GM21515 (cell line): Measurements from ENCODE around the gene DCDC2.
"Not testable (repeated sequence)": the region's sequence is repeated elsewhere in the genome, so short reads cannot be mapped to it uniquely, and the experiment has no call there.

Source experiments
- ATAC-seq: cut with Tn5 transposase; IDR thresholded peaks from one replicate; pipeline ENCODE4 v1.9.1; 2021; ENCODE audit not compliant: unreplicated experiment

DCDC2 gene

DNA sequence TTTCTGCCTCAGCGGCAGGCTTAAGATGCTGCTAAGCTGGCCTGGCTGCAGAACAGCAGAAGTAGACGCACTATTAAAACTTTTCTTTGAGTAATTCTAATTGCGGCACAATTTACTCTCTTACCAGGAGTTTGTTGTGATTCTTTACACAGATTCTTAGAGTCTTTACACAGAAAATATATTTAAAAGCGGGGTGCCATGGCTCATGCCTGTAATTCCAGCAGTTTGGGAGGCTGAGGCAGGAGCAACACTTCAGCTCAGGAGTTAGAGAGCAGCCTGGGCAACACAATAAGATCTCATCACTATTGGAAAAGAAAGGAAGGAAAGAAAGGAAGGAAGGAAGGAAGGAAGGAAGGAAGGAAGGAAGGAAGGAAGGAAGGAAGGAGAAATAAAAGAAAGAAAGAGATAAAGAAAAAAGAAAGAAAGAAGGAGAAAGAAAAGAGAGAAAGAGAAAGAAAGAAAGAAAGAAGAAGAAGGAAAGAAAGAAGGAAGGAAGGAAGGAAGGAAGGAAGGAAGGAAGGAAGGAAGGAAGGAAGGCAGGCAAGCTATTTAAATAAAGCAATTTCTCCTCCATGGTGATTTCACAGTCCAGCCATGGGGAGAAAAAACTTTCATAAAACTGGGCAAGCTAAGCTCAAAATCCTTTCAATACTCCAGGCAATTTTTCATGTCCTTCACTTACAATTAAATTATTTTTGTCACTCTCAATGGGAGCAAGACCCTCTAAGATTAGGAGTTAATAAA lies 23.8 kb upstream of the DCDC2 start:
- no peak for ATAC-seq

DNA sequence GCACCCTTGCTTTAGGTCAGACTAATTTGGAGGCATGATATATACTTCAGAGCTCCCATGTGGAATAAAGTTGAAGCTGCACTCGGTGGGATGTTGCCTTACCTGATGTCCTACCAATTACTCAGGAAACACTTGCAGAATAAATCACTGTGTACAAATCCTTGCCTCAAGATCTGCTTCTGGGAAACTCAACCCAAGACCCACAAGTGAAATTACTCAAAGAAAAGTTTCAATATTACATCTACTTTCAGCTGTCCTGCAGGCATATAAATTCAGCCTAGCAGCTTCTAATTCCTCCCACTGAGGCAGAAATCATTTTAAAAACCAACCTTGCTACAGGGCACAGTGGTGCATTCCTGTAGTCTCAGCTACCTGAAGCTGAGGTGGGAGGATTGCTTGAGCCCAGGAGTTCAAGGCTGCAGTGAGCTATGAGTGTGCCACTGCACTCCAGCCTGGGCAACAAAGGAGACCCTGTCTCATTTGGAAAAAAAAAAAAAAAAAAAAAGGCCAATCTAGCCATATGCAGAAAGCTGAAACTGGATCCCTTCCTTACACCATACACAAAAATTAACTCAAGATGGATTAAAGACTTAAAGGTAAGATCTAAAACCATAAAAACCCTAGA lies 20.7 kb upstream of the DCDC2 start:
- ATAC-seq = no peak

GRCh38 chr6:24376871-24377270 lies 19.0 kb upstream of the DCDC2 start:
- ATAC-seq = no peak

DNA sequence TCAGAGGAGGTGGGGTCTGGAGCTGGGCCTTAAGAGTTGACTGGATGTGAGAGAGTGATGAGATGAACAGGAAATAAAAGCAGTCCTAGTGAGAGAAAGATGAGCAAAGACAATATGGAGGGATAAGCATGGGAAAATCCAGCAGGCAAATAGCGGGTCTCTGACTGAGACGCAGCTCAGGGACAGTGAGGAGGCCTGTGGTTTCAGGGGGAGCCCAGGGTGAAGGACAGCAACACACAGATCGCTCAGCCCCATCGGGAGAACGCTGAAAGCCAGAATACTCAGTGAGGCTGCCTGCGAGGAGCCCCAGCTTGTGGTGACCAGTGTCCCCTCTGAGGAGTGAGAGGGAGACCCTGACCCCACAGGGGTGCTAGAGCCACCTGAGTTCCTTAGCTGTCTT lies 16.8 kb upstream of the DCDC2 start:
- ATAC-seq = no peak

DNA sequence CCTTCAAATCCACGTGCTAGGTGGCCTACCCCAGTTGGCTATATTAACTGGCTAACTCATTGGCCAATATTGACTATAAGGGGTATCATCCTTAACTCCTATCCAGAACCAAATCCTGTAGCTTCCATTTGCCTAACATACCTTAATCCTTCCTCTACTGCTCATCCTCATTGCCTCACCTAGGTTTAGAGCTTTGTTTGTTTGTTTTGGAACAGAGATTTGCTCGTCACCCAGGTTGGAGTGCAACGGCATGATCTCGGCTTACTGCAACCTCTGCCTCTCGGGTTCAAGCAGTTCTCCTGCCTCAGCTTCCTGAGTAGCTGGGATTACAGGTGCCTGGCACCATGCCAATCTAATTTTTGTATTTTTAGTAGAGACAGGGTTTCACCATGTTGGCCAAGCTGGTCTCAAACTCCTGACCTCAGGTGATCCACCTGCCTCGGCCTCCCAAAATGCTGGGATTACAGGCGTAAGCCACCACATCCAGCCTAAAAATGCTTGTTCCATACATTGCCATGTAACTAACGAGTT lies 7.3 kb upstream of the DCDC2 start:
- not testable (repeated sequence) for ATAC-seq

DNA sequence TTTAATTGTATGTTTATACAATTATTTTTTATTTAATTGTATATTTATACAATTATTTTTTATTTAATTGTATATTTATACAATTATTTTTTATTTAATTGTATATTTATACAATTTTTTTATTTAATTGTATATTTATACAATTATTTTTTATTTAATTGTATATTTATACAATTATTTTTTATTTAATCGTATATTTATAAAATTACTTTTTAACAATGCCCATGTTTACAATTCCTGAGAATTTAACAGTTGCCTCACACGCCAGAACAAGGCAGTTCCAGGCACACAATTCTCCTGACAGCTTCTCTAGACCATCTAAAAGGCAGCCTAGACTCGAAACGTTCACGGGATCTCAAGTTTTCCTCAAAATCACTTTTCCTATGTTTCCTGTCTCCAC lies 4.5 kb upstream of the DCDC2 start:
- ATAC-seq = not testable (repeated sequence)

DNA sequence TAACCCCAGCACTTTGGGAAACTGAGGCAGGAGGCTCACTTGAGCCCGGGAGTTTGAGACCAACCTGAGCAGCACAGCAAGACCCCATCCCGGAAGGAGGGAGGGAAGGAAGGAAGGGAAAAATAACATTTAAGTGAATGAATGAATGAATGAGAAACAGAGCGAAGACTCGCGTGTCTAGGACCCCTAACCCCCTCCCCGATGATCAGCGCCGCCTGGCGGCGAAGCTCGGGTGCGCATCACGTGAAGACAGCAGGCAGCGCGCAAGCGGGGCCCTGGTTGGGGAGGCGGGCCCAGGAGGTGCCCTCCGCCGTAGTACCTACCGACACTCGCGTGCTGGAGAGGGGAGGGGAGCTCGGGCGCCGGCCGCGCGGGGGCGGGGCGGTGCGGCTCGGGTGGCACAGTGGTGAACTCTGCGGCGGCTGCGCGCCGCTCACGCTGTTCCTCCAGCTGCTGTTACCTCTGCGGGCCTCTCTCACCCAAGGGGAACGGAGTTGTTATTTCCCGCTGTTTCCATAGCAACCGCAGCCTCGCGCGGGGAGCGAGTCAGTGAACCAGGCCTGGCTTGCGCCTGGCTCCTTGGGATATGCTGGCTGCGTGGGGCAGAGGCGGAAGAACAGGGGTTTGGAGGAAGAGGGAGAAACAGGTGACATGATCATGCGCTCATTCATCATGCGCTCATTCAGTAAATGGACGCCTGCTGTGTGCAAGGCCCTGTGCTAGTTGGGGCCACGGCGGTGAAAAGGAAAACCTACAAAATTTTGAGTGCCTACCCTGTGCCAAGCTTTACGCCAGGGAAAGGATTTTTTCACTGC lies 2.0 kb upstream of the DCDC2 start:
- peak; percentile 81 for ATAC-seq

GRCh38 chr6:24358219-24358821 lies 461 bp upstream of the DCDC2 start:
- ATAC-seq = no peak

DNA sequence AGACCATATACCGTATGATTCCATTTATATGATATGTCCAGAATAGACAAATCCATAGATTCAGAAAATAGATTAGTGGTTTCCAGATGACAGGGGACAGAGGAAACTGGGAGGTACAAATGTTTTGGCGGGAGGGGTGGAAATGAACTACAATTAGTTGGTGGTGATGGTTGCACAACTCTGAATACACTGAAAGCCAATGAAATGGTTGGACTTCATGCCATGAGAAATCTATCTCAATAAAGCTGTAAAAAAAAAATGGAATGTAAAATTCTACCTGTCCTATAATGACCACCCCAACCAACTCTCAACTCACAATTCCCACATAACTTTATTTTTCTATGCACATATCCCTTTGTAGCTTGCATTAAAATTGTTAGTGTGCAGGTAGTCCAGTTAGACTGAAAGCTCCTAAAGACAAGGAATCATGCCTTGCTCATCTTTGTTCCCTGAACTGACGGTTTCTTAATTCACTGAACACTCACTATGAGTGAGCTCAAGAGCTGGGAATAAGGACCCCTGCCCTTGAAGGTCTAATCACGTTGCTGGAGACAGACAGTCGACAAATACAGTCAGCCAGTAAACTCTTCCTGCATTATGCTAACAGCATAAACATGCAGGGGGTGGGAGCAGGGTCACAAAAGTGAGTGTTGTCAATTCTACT lies 1.4 kb downstream of the DCDC2 start:
- no peak for ATAC-seq

GRCh38 chr6:24355393-24355792 lies 2.5 kb downstream of the DCDC2 start:
- ATAC-seq = no peak

GRCh38 chr6:24353861-24354260 lies 4.0 kb downstream of the DCDC2 start:
- no peak for ATAC-seq

GRCh38 chr6:24352434-24352833 lies 5.4 kb downstream of the DCDC2 start:
- no peak for ATAC-seq

GRCh38 chr6:24344976-24345375 lies 12.9 kb downstream of the DCDC2 start:
- no peak for ATAC-seq

- no peak for ATAC-seq
Measured at GRCh38 chr6:24340998-24341938, 16.6 kb downstream of the DCDC2 start.

DNA sequence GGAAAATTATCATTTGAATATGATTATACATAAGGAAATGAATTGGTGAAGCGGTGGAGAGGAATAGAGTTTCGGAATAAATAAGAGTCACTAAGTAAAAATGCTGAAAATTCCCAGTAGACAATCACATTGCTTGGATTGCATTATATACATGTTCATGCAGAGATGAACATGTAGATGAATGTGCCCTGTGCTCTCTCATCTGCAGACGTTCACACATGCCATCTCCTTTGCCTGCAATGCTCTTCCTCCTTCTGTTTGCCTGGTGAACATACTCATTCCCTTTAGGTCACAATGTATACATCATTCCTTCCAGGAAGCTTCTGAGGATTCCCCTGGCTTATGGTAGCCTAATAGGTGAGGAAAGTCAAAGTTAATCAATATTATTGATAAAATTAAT lies 17.9 kb downstream of the DCDC2 start:
- no peak for ATAC-seq

GRCh38 chr6:24334285-24334684 lies 23.6 kb downstream of the DCDC2 start:
- ATAC-seq = no peak

DNA sequence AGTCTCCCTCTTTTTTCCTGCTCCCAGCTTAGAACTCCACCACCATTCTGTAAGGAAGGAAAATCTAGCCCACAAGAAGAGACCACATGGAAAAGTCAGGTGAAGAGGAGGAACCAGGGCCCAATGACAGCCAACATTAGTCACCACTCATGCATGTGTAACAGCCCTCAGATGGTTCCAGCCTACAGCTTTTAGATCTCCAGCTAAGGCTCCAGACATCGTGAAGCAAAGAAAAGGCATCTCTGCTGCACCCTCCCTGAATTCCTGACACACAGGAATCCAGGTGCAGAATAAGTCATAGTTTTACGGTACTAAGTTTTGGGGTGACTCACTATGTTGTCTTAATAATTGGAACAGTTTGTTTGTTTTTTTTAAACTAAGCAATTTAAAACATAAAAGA lies 25.5 kb downstream of the DCDC2 start:
- no peak for ATAC-seq

DNA sequence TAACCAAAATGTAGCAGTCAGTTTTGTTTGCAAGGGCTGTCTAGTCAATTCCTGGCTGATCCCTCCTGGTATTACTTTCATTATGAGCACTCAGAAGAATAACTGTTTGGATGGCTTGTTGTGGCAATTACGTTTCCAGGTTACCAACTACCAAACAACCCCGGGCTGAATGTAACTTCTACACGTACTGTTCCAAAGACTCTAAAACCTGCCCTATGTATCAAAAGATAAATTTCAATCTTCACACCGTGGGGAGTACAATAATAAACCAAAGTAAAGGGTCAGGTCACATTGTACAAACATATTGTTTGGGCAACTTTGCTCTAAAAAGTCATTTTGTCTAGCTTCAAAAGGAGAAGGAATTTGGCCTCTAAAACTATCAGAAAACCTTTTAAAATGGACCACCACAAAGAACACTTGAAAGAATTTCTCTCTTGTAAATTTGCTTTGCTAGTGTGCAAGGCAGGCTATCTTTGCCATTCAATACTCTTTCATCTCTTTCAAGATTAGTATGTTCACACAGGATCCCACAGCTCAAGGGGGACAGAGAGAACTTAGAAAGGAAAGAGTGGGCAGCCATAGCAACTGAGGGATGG lies 27.6 kb downstream of the DCDC2 start:
- no peak for ATAC-seq

DNA sequence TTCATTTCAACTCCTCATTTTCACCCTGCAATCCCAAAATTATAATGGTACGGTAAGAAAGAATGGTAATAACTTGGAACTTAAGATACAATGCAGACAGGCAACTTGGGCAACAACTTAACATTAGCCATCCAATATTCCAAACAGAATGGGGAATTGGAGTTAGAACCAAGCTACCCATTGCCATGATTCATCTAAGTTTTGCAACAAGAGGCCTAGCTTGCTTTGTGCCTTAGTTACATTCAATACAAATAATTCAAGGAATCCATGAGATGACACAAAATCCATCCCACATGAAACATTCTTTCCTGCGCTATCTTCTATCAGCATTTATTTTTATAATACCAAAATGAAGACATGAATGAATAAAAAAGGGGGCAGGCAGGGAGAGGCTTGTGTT lies 28.4 kb downstream of the DCDC2 start:
- ATAC-seq = no peak
